K562 (cell line): ENCODE measurements around the gene NRXN3.

Experiments used
- CTCF ChIP-seq, 3 experiments: IDR thresholded peaks in 2 of 3; conservative IDR thresholded peaks in 1 of 3; 2 replicates each; pipeline ENCODE4 v1.5.1; 2011 to 2012; ENCODE audit warnings: low read length in 3 of 3, mild to moderate bottlenecking in 3 of 3, control low read depth in 2 of 3, improper control_type of control experiment in 1 of 3, inconsistent platforms in 1 of 3, low read depth in 1 of 3, mixed read lengths in 1 of 3, moderate library complexity in 1 of 3; ENCODE audit not compliant: insufficient read depth in 2 of 3
- EP300 ChIP-seq: IDR thresholded peaks from 2 replicates; pipeline ENCODE4 v1.6.1; 2012; ENCODE audit warnings: low read length, improper control_type of control experiment
- SNRNP70 ChIP-seq: fragments of 200-400 bp; formaldehyde crosslinking; optimal IDR thresholded peaks from 2 replicates; pipeline ENCODE3; 2017; ENCODE audit warnings: low read depth, low read length
- ZNF507 ChIP-seq: conservative IDR thresholded peaks from 2 replicates; pipeline ENCODE4 v1.6.1; 2017; ENCODE audit warnings: missing genetic modification characterization, missing compliant biosample characterization
- ZNF57 ChIP-seq: fragments of 450-650 bp; formaldehyde crosslinking; IDR thresholded peaks from 2 replicates; pipeline ENCODE4 v1.4.0; 2020; ENCODE audit warnings: mild to moderate bottlenecking, moderate library complexity

- TF ChIP-seq EP300 = no peak
- TF ChIP-seq ZNF57 = no peak
- no peak for TF ChIP-seq CTCF (IDR thresholded peaks at IDR 0.05 in 2 of 3, conservative IDR thresholded peaks at IDR 0.05 in 1 of 3; ENCODE audit: insufficient read depth in 2 of 3, low read depth in 1 of 3, low read length in 3 of 3)
- no peak for TF ChIP-seq SNRNP70
- TF ChIP-seq ZNF507 (tag) = no peak
Observed at GRCh38 chr14:79510659-79511058, 1340.5 kb downstream of the NRXN3 start.
